CD4-positive, alpha-beta T cell treated with Interferon gamma for 1 hour (primary cell): Measurements from ENCODE around the gene TIMM13.

ENCODE experiments used
- DNase-seq: peaks from one replicate; pipeline ENCODE4 v3.0.0-alpha.2; 2020

Gene TIMM13

GRCh38 chr19:2454962-2455850, 27.8 kb upstream of the TIMM13 start:
- DNase-seq: no peak

GRCh38 chr19:2454199-2454961, 27.0 kb upstream of the TIMM13 start:
- no peak for DNase-seq

- no peak for DNase-seq
Measured at GRCh38 chr19:2453431-2454025, 26.1 kb upstream of the TIMM13 start.

GRCh38 chr19:2451741-2452140, 24.4 kb upstream of the TIMM13 start:
- DNase-seq: no peak

- no peak for DNase-seq
Measured at GRCh38 chr19:2451138-2451537, 23.8 kb upstream of the TIMM13 start.

- no peak for DNase-seq
Measured at GRCh38 chr19:2449019-2449418, 21.6 kb upstream of the TIMM13 start.

- DNase-seq: peak; percentile 43
Measured at GRCh38 chr19:2446381-2446780, 19.0 kb upstream of the TIMM13 start.

- no peak for DNase-seq
Measured at GRCh38 chr19:2444251-2445002, 17.0 kb upstream of the TIMM13 start.

GRCh38 chr19:2443785-2444182, 16.4 kb upstream of the TIMM13 start:
- DNase-seq: no peak

- DNase-seq: no peak
Measured at GRCh38 chr19:2443116-2443784, 15.9 kb upstream of the TIMM13 start.

- no peak for DNase-seq
Measured at GRCh38 chr19:2441096-2441752, 13.8 kb upstream of the TIMM13 start.

- no peak for DNase-seq
Measured at GRCh38 chr19:2440515-2440914, 13.1 kb upstream of the TIMM13 start.

GRCh38 chr19:2438178-2438577, 10.8 kb upstream of the TIMM13 start:
- no peak for DNase-seq

GRCh38 chr19:2436926-2437325, 9.5 kb upstream of the TIMM13 start:
- no peak for DNase-seq

GRCh38 chr19:2436384-2436783, 9.0 kb upstream of the TIMM13 start:
- DNase-seq: no peak

GRCh38 chr19:2434721-2435265, 7.4 kb upstream of the TIMM13 start:
- no peak for DNase-seq

GRCh38 chr19:2434267-2434666, 6.9 kb upstream of the TIMM13 start:
- DNase-seq: no peak

GRCh38 chr19:2433854-2434253, 6.5 kb upstream of the TIMM13 start:
- no peak for DNase-seq

GRCh38 chr19:2432131-2432848, 4.9 kb upstream of the TIMM13 start:
- DNase-seq: no peak

- DNase-seq: no peak
Measured at GRCh38 chr19:2431318-2432055, 4.1 kb upstream of the TIMM13 start.
